Measurements from ENCODE around the gene CCDC40. TPM values are rescaled to one million over a fixed set of nuclear protein-coding genes. Genes with fewer than 3 reads are reported as not detected.

CCDC40 gene
- total and polyA plus RNA-seq, 2 of the 13 experiments (the other 11 are each of a cell fraction or from before 2014, with no cell fraction given), result 4.1 to 5.5 TPM

DNA sequence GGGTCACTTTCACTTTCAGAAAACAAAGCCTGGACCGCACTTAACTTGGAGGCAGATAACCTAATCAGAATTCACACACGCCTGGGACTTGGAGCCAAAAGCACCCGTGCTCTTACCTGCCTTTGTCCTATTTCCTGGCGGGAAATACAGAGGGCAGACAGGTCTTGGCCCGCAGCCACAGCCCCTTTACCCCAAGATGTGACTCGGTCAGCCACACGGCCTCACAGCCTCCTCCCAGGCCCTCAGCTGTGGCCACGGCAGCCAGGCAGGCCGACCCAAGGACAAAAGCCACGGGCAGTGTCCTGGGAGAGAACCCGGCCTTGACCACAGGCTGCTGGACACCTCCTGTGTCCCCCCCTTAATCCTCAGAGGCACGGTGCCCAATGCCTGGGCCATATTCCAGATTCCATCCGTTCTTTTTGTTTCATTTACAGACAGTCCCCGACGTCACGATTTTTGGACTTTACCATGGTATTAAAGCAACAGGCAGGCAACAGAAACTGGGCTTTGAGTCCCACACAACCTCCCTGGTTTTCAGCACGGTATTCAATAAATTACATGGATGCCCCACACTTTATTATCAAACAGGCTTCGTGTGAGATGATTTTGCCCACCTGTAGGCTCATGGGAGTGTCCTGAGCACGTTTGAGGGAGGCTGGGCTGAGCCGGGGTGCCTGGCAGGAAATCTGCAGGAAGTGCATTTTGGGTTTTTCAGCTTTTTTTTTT lies 34.8 kb downstream of the CCDC40 start (continued):
- TF ChIP-seq, protein P1, sequence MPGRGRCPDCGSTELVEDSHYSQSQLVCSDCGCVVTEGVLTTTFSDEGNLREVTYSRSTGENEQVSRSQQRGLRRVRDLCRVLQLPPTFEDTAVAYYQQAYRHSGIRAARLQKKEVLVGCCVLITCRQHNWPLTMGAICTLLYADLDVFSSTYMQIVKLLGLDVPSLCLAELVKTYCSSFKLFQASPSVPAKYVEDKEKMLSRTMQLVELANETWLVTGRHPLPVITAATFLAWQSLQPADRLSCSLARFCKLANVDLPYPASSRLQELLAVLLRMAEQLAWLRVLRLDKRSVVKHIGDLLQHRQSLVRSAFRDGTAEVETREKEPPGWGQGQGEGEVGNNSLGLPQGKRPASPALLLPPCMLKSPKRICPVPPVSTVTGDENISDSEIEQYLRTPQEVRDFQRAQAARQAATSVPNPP (CRISPR knock-in tag; IDR thresholded peaks at IDR 0.05), result no peak
- TF ChIP-seq KDM4B (CRISPR knock-in tag; IDR thresholded peaks at IDR 0.05), result no peak
- 0 out of 2 replicates have a peak, but pooled peaks have one; percentile 20 for TF ChIP-seq SMAD3 (CRISPR knock-in tag; IDR thresholded peaks at IDR 0.05)
- TF ChIP-seq GTF3A (CRISPR knock-in tag; conservative IDR thresholded peaks at IDR 0.05), result 0 out of 2 replicates have a peak, but pooled peaks have one; percentile 39
- TF ChIP-seq ZNF264 (CRISPR knock-in tag; IDR thresholded peaks at IDR 0.05), result no peak
- TF ChIP-seq, protein P2, sequence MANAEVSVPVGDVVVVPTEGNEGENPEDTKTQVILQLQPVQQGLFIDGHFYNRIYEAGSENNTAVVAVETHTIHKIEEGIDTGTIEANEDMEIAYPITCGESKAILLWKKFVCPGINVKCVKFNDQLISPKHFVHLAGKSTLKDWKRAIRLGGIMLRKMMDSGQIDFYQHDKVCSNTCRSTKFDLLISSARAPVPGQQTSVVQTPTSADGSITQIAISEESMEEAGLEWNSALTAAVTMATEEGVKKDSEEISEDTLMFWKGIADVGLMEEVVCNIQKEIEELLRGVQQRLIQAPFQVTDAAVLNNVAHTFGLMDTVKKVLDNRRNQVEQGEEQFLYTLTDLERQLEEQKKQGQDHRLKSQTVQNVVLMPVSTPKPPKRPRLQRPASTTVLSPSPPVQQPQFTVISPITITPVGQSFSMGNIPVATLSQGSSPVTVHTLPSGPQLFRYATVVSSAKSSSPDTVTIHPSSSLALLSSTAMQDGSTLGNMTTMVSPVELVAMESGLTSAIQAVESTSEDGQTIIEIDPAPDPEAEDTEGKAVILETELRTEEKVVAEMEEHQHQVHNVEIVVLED (CRISPR knock-in tag; IDR thresholded peaks at IDR 0.05; ENCODE audit: borderline replicate concordance), result peak; percentile 56; the same call in 1 of the 2 replicates
- TF ChIP-seq, protein P3, sequence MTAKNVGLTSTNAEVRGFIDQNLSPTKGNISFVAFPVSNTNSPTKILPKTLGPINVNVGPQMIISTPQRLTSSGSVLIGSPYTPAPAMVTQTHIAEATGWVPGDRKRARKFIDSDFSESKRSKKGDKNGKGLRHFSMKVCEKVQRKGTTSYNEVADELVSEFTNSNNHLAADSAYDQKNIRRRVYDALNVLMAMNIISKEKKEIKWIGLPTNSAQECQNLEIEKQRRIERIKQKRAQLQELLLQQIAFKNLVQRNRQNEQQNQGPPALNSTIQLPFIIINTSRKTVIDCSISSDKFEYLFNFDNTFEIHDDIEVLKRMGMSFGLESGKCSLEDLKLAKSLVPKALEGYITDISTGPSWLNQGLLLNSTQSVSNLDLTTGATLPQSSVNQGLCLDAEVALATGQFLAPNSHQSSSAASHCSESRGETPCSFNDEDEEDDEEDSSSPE (CRISPR knock-in tag; IDR thresholded peaks at IDR 0.05), result no peak
- TF ChIP-seq, protein P4, sequence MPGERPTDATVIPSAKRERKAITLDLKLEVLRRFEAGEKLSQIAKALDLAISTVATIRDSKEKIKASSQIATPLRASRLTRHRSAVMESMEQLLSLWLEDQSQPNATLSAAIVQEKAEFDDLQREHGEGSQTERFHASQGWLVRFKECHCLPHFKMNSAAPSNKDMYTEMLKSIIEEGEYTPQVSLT (CRISPR knock-in tag; IDR thresholded peaks at IDR 0.05; ENCODE audit: borderline replicate concordance, low read depth), result no peak
- TF ChIP-seq, protein P5, sequence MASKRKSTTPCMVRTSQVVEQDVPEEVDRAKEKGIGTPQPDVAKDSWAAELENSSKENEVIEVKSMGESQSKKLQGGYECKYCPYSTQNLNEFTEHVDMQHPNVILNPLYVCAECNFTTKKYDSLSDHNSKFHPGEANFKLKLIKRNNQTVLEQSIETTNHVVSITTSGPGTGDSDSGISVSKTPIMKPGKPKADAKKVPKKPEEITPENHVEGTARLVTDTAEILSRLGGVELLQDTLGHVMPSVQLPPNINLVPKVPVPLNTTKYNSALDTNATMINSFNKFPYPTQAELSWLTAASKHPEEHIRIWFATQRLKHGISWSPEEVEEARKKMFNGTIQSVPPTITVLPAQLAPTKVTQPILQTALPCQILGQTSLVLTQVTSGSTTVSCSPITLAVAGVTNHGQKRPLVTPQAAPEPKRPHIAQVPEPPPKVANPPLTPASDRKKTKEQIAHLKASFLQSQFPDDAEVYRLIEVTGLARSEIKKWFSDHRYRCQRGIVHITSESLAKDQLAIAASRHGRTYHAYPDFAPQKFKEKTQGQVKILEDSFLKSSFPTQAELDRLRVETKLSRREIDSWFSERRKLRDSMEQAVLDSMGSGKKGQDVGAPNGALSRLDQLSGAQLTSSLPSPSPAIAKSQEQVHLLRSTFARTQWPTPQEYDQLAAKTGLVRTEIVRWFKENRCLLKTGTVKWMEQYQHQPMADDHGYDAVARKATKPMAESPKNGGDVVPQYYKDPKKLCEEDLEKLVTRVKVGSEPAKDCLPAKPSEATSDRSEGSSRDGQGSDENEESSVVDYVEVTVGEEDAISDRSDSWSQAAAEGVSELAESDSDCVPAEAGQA (IDR thresholded peaks at IDR 0.05; ENCODE audit: low read depth), result no peak
- TF ChIP-seq, protein P5 (CRISPR knock-in tag; IDR thresholded peaks at IDR 0.05; ENCODE audit: borderline replicate concordance), result no peak
- TF ChIP-seq PHF20 (CRISPR knock-in tag; IDR thresholded peaks at IDR 0.05), result no peak
- TF ChIP-seq NFYB (CRISPR knock-in tag; IDR thresholded peaks at IDR 0.05), result 0 out of 2 replicates have a peak, but pooled peaks have one; percentile 6
- TF ChIP-seq EEA1 (CRISPR knock-in tag; IDR thresholded peaks at IDR 0.05; ENCODE audit: borderline replicate concordance), result no peak
- 0 out of 2 replicates have a peak, but pooled peaks have one; percentile 40 for TF ChIP-seq GATAD2A (CRISPR knock-in tag; IDR thresholded peaks at IDR 0.05)
- TF ChIP-seq, protein P6, sequence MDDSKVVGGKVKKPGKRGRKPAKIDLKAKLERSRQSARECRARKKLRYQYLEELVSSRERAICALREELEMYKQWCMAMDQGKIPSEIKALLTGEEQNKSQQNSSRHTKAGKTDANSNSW (CRISPR knock-in tag; IDR thresholded peaks at IDR 0.05; ENCODE audit: borderline replicate concordance), result 0 out of 2 replicates have a peak, but pooled peaks have one; percentile 69
- no peak; the same call in 1 of the 2 replicates for TF ChIP-seq ZFP41 (CRISPR knock-in tag; IDR thresholded peaks at IDR 0.05; ENCODE audit: borderline replicate concordance)
